GM12872 (cell line): Measurements from ENCODE around the gene TRPC4AP.

Experiments
- CTCF ChIP-seq: IDR thresholded peaks from 3 replicates; pipeline ENCODE4 v1.5.1; 2011; ENCODE audit warnings: low read depth, mild to moderate bottlenecking, low read length, moderate library complexity; ENCODE audit not compliant: insufficient read depth

The TRPC4AP gene

GRCh38 chr20:35101620-35102019 is 9.0 kb upstream of the TRPC4AP start:
- no peak for TF ChIP-seq CTCF

- TF ChIP-seq CTCF = no peak
Measured at GRCh38 chr20:35093267-35093884, 769 bp upstream of the TRPC4AP start.

- TF ChIP-seq CTCF = no peak
Measured at GRCh38 chr20:35091816-35092523, 637 bp downstream of the TRPC4AP start.

- TF ChIP-seq CTCF = no peak
Measured at GRCh38 chr20:35088231-35089145, 4.1 kb downstream of the TRPC4AP start.

GRCh38 chr20:35087791-35088190 is 4.8 kb downstream of the TRPC4AP start:
- TF ChIP-seq CTCF = no peak

- TF ChIP-seq CTCF = no peak
Measured at GRCh38 chr20:35087355-35087754, 5.3 kb downstream of the TRPC4AP start.
